Fibroblast of mammary gland (primary cell): ENCODE results near the gene TMEM30B.
"Not testable (repeated sequence)": the region's sequence is repeated elsewhere in the genome, so short reads cannot be mapped to it uniquely, and the experiment has no call there.

Source experiments
- DNase-seq: peaks from one replicate; pipeline ENCODE4 v3.0.0-alpha.2; 2010; ENCODE audit warnings: low read depth
- H3K4me3 ChIP-seq: 2 replicates; pipeline ENCODE4 v1.5.1; 2011; ENCODE audit warnings: low read depth, mild to moderate bottlenecking, low read length, moderate library complexity; ENCODE audit not compliant: control insufficient read depth
- CTCF ChIP-seq: conservative IDR thresholded peaks from 2 replicates; pipeline ENCODE4 v1.5.1; 2011; ENCODE audit warnings: low read depth, low read length, inconsistent platforms; ENCODE audit not compliant: control insufficient read depth, insufficient read depth

TMEM30B gene

GRCh38 chr14:61244009-61244408 lies 37.1 kb downstream of the TMEM30B start:
- TF ChIP-seq CTCF, result no peak
- no peak overlapping the region for H3K4me3 ChIP-seq
- no peak for DNase-seq

- no peak for TF ChIP-seq CTCF
- H3K4me3 ChIP-seq, result no peak overlapping the region
- DNase-seq, result no peak
Observed at GRCh38 chr14:61240206-61240605, 40.9 kb downstream of the TMEM30B start.

GRCh38 chr14:61239285-61239684 lies 41.9 kb downstream of the TMEM30B start:
- not testable (repeated sequence) for DNase-seq, H3K4me3 ChIP-seq

DNA sequence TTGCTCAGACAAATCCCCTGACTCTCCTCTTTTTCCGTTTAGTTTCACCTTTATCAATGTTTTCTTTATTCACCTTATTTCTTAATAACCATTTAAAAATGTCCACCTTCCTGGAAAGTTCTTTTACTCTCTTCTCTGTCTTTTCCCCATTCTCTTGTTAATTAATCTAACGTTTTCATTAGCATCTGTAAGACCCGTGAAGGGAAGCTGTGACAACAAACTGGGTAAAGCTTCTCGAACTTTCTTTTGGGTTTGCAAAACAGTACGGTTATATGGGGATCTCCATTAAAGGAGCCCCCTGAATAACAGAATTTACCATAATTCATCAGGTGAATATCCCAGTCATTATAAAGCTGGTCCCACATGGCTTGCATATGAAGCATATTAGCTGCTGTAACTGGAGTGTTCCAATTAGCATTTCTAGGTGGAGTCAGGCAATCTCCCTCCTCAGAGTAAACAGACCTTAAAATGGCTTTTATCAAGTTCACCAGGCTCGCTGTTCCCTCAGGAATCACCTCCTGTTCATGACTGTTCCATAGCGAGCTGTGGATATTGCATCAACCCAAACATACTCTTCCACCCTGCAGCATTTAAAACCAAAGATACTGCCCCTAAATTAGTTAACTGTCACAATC lies 42.4 kb downstream of the TMEM30B start:
- no peak overlapping the region for H3K4me3 ChIP-seq
- no peak for DNase-seq
- no peak for TF ChIP-seq CTCF

DNA sequence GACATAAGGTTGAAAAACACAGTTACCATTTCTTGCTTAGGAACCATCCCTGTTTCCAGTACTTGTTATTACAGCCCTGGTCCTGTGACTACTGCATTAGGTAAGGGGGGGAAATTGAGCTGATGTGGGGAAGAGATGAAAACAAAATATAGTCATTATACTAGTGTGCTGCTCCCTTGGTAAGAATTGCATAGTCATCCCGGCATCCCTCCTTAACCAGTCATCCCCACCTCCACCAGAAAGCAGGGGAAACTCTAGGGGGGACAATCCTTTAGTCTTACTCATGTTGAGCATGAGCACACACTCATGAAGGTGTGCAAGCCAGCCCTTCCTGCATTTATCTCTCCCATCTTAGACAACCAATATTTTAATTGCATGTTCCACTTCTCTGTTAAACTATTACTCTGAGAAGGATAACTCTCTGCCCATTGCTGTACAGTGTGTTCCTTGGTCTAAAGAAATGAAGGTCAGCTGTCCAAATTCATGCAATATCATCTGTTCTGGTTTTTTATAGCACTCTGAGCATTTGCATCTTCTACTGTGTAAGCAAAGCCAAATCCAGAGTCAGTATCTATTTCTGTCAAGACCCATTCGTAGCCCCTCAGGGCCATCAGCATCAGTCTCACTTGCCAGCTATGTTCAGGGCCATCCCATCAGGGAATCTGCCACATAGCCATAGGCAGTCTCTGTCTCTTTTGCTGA lies 46.8 kb downstream of the TMEM30B start:
- DNase-seq, result no peak
- TF ChIP-seq CTCF, result no peak
- H3K4me3 ChIP-seq, result no peak overlapping the region

DNA sequence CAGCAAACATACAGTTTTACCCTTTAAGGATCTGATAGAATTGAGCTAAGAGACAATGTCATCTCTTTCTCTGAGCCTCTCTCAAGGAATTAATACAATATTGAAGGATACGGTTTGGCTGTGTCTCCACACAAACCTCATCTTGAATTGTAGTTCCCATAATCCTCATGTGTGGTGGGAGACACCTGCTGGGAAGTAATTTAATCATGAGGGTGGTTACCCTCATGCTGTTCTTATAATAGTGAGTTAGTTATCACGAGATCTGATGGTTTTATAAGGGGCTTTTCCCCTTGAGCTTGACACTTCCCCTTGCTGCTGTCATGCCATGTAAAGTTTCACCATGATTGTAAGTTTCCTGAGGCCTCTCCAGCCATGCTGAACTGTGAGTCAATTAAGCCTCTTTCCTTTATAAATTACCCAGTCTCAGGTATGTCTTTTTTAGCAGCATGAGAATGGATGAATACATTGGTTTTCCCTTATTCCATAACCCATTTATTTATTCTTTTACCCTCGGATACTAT lies 47.6 kb downstream of the TMEM30B start:
- no peak for TF ChIP-seq CTCF
- DNase-seq, result no peak
- no peak overlapping the region for H3K4me3 ChIP-seq

DNA sequence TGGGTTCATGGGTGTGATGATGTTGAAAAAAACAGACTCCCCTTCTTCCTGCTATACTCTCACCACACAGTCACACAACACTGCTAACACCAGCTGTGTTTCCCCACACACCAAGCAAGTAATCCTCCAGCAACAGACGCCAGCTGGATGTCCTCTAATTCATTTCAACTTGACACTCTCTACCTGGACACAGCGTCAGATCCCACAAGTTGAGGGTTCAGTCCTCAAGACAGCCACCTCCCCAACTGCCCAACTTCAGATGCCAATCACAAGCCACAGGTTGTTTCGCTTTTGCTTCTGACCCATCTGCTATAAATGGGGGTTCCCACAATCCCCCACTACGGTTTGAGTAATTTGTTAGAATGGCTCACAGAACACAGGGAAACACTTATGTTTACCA lies 49.3 kb downstream of the TMEM30B start:
- TF ChIP-seq CTCF, result no peak
- DNase-seq, result no peak
- no peak overlapping the region for H3K4me3 ChIP-seq
